MG63 (cell line): ENCODE measurements around the gene P2RX3. TPM values are rescaled to one million over a fixed set of nuclear protein-coding genes. Genes with fewer than 3 reads are reported as not detected.
A peak's percentile ranks its signal among the peaks of the same experiment; 100 is the strongest.

Experiments used
- DNase-seq: peaks from one replicate; pipeline ENCODE4 v3.0.0-alpha.2; 2020
- H3K27me3 ChIP-seq: fragments of 250-450 bp; sonication (Bioruptor Pico); 2 replicates; pipeline ENCODE4 v1.5.1; 2020; ENCODE audit warnings: mild to moderate bottlenecking, moderate library complexity
- H3K36me3 ChIP-seq: fragments of 250-450 bp; sonication (Bioruptor Pico); 2 replicates; pipeline ENCODE4 v1.5.1; 2020; ENCODE audit warnings: mild to moderate bottlenecking, moderate library complexity
- H3K4me3 ChIP-seq: fragments of 250-450 bp; sonication (Bioruptor Pico); 2 replicates; pipeline ENCODE4 v1.5.1; 2020; ENCODE audit warnings: mild to moderate bottlenecking, moderate library complexity
- H3K9me3 ChIP-seq: fragments of 250-450 bp; sonication (Bioruptor Pico); 2 replicates; pipeline ENCODE4 v1.5.1; 2020; ENCODE audit warnings: mild to moderate bottlenecking, moderate library complexity
- total RNA-seq: library from RNA; depleted of rRNA; stranded (reverse); fragments of >200 nt; shearing (Covaris generic); gene quantifications from 2 replicates; pipeline ENCODE4 v1.2.3, GENCODE V29; 2014; ENCODE audit warnings: low replicate concordance

P2RX3 gene
- total RNA-seq, 1 experiment from 2014 or later = not detected

DNA sequence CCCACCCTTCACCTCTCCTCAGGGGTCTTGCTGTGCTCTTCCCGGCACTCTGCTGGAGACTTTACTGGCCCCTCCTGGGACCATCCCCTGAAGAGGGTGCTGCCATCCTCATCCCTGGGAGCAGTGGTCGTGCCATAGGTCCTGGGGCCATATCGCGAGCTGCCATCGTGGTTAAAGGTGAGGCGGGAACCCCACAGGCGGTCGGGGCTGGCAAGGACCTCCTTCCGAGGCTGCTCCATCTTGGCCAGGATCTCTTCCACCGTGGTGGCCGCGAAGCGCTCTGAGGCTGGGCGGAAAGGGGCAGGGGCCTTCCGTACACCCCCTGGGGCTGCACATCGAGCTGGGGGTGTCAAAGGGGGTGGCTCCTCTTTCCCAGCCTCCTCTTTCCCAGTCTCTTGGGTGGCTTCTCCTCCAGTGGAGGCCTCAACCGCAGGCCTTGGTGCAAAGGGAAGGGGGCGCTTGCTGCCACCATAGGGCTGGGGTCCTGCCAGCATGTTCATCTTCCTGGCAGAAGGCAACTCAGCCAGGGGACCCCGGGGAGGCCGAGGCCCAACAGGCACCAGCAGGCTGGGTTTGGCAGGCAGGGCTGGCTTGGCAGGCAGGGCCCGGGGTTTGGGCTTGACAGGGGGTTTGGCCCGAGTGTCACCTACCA, 18.0 kb upstream of the P2RX3 start:
- no peak overlapping the region for H3K4me3 ChIP-seq
- no peak for DNase-seq
- H3K27me3 ChIP-seq = no peaks in the 10 kb centered on the region
- H3K9me3 ChIP-seq = no peaks in the 10 kb centered on the region
- H3K36me3 ChIP-seq = peaks cover 57% of the 10 kb centered on the region

DNA sequence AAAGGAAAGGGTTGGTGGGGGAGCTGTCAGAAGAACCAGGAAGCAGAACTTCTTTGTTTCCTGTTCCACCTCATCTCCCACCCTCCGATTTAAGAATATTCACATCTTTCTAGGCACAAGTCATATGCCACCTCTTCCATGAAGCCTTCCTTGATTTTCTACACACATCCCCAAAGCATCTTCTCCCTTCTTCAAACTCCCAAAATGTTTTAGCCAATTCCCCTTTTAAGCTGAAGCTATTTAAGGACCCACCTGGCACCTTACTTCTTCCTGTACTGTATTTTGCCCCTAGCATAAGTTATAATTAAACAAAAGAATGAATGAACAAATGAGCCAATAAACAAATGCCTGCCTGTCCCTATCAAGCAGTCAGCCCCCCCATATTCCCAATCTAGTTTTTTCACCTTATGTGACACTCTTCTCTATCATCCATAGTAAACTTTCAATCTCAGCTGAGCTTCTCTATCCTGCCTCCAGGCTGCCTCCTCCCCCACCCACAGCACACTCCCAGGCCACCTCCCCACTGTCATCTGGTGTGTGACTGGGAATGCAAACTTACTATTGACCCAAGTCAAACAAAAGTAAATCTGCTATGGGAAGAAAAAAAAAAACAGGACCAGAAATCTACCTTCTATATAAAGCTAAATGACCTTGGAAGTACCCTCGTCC, 17.3 kb upstream of the P2RX3 start:
- Histone ChIP-seq H3K27me3 (no peaks in the 10 kb centered on the region), H3K4me3 (no peak overlapping the region), H3K9me3 (no peaks in the 10 kb centered on the region), H3K36me3 (peaks cover 55% of the 10 kb centered on the region)
- DNase-seq = no peak

DNA sequence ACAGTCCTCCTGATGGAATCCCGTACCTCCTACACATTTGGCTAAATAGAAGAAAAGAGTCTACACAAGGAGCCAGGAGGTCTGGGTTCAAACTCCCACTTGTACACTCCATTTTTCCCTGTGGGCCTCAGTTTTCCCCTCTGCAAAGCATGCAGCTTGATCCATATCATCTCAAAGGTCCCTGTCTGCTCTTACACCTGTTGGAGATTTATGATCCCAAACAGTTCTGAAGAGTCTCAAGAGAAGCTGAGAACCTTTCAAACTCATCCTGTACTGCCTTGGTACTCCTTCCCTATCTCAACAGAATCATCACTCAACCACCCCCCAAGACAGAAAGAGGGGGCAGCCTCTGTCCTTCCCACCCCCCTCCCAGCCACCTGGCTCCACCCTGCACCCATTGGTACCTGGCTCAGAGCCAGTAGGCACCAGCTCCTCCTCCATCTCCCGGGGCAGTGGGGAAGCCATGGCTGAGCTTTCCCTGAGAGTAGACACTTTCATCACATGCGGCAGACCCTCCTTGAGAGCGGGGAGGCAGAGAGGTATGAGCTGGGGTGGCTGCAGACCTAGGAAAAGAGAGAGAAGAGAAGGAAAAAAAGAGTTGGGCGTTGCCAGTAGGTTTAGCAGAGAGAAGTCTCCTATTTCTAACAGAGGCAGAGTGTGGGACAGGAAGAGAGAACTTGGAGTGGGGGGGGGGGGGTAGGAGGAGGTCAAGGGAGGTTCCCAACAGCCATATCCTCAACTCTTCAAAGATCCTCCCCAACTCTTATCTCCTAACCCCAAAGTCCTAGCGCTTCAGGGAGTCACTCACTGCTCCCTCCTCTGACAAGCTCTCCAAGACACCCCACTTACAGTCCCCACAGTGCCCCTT, 16.5 kb upstream of the P2RX3 start:
- Histone ChIP-seq H3K36me3 (peaks cover 52% of the 10 kb centered on the region), H3K9me3 (no peaks in the 10 kb centered on the region), H3K27me3 (no peaks in the 10 kb centered on the region), H3K4me3 (peak overlapping the region; percentile 77)
- DNase-seq = no peak

DNA sequence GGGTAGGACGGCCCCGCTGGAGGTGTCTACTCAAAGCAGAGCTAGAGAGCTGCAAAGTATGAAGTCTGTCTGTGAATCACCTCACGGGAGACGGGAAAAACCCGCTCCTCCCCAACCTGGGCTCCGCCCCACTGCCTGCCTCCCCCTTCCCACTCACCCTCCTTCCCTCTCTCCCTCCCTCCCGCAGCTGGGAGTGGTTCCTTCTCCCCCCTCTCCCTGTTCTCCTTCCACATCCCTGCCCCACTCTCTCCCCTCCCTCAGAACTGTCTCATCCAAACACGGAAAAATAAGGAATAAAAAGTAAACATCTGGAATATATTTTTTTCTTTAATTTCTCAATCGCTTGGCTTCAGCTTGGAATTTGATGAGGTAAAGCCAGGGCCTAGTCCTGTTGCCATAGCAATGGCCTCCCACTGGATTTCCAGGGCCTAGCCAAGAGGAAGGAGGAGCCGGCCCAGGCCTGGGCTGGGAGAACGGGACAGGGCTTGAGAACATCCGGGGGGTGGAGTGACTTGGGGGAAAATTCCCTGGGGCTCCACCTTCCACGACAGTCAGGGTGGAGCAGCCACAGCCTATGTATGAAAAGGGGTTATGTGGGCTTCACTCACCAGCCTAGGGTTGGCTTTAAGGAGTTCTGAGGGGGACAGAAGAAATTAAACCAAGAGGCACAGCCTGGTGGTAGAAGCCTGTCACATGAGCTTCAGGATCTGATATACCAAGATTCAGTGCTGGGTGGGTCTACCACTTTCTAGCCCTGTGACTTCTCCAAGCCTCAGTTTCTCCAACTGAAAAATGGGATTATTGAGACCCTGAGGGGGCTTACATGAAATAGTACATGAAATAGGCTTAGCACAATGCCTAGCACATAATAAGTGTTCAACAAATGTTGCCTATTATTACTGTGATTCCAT, 15.6 kb upstream of the P2RX3 start:
- peak; percentile 95 for DNase-seq
- no peaks in the 10 kb centered on the region for H3K27me3 ChIP-seq

DNA sequence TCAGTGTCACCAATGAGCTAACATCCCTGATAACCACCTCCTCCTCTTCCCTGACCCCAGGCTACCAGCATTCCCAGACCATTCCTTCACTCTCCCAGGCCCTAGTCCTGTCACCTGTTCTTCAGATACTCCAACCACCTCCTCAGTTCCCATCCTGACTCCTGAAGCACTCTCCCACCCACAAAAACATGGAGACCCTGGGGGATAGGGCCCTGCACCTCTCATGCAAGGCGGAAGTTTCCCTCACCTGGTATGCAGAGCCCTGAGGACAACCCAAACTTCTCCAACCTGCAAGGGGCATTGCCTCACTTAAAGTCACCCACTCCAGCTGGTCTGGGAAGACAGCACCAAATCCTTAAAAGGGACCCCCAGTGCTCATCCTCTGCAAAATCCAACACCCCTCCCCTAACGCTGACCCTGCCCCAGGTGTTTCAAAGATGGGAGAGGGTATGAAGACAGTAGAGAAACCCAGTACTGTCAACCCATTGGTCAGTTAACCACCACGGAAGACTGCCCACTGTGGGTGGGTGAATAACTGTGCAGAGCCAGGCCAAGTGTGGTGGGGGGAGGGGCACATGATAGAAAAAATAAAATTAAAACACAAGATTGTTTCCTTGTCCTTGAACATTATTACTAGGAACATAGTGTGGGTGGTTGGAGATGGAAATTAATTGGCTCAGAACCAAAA, 14.8 kb upstream of the P2RX3 start:
- peak; percentile 14 for DNase-seq
- Histone ChIP-seq H3K9me3 (no peaks in the 10 kb centered on the region), H3K36me3 (peaks cover 49% of the 10 kb centered on the region), H3K27me3 (no peaks in the 10 kb centered on the region), H3K4me3 (peak overlapping the region; percentile 77)

More for the DNA sequence above, 15.6 kb upstream of the P2RX3 start:
- no peaks in the 10 kb centered on the region for H3K9me3 ChIP-seq
- peak overlapping the region; percentile 77 for H3K4me3 ChIP-seq
- peaks cover 51% of the 10 kb centered on the region for H3K36me3 ChIP-seq

DNA sequence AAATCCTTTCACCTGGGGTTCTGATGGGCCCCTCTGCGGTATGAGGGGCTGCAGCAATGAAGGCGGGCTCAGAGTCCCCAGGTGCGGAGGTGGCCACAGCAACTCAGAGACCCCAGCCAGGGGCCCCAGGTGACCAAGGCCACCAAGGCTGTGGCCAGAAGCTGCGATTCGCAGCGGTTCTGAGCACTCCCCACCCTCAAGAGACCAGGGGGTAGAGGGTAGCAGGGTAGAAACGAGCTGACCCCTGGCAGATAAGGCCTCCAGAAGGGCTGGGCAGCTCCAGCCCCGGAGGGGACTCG, 14.3 kb upstream of the P2RX3 start:
- Histone ChIP-seq H3K9me3 (no peaks in the 10 kb centered on the region), H3K4me3 (peak overlapping the region; percentile 77), H3K36me3 (peaks cover 50% of the 10 kb centered on the region), H3K27me3 (no peaks in the 10 kb centered on the region)
- no peak for DNase-seq

DNA sequence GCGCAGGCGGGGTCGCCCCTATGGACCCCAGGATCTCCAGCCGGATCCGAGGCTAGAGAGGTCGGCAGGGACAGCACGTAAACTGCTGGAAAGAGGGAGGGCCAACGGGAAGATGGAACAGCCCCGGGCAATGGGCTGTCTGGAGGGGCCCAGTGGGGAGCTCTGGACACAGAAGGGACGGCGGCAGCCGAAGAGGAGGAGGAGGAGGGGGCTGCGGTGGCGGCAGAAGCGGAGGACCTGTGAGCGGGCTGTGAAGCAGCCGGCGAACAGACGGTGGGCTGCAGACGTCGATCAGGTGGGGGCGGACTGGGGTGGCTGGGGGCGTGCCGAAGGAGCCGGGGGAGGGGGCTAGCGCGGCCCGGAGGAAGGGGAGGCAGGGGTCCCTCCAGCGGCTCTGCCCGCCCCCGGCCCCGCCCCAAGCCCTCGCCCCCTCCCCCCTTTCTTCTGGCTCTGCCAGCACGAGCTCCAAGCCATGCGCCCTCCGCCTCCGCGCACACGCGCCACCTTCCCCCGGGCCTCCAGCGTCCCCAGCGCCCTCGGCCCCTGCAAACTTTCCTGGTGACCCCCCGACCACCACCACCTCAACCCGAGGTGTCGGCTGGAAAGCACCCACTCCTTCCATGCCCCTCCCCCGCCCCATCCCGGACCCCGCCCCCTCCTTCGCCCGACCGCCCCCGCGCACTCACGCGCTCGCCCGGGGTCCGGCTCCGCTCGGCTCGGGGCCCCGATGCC, 13.8 kb upstream of the P2RX3 start:
- Histone ChIP-seq H3K9me3 (no peaks in the 10 kb centered on the region), H3K4me3 (peak overlapping the region; percentile 77), H3K27me3 (no peaks in the 10 kb centered on the region), H3K36me3 (peaks cover 52% of the 10 kb centered on the region)
- peak; percentile 50 for DNase-seq

DNA sequence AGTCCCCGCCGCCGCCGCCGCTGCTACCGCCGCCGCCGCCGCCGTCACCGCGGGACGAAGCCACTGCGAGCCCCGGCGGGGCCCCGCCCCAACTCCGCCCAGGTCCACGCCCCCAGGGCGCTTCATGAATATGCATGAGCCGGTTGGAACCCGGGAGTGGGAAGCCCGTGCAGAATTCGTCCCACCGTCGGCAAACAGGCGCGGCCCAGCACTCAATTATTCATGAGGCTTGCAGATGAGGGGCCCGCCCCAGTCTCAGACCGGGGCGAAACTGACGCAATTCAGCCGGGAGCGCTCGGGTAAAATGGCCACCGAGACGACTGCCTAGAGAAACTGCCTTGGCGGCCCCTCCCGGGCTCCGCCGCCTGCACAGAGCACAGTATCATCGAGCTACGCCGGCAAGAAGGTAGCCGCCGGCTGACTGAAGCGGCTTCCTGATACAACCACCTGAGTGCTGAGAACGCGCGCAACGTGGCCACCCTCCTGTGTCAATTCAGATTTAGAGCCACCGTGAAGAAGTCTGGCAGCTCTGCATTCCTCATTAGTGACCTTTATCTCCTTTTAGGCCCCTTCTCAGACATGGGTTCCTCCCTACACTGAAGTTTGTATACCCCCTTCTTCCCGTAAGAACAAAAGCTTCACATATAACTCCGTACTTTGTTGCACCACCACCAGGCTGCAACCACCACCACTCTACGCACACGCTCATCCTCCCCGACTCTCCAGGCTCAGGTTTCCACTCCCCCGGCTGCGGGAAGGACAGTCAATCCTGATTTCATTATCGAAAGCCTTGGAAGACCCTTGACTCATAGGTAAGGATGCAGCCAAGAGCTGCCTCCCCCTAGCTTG, 13.0 kb upstream of the P2RX3 start, which contains the start of gene TNKS1BP1:
Gene TNKS1BP1 (minus strand): TSS at position 67 of the 849 bp plus-strand sequence. CDS start 3,067 bp downstream, outside the sequence.
- Histone ChIP-seq H3K4me3 (peak within 1 kb of the TSS; percentile 77), H3K36me3 (peaks cover 56% of the 10 kb centered on the region), H3K9me3 (no peaks in the 10 kb centered on the region), H3K27me3 (no peaks in the 10 kb centered on the region)
- peak; percentile 97 for DNase-seq

DNA sequence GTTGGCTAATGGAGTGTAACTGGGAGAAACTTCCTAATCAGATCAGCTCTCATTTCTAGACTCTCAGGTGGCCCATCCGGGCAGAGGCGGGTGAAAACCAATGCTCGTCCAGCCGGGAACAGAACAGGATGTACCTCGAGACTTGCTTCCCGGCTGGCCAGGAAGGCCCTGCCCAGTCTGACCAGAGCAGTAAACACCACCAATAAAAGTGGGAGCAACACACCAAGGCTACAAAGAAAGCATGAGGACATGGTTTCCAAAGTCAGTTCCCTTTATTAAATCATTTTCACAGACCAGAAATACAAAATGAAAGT, 12.5 kb upstream of the P2RX3 start:
- peak overlapping the region; percentile 77 for H3K4me3 ChIP-seq
- no peak for DNase-seq
- H3K9me3 ChIP-seq = no peaks in the 10 kb centered on the region
- H3K36me3 ChIP-seq = peaks cover 56% of the 10 kb centered on the region
- H3K27me3 ChIP-seq = no peaks in the 10 kb centered on the region

DNA sequence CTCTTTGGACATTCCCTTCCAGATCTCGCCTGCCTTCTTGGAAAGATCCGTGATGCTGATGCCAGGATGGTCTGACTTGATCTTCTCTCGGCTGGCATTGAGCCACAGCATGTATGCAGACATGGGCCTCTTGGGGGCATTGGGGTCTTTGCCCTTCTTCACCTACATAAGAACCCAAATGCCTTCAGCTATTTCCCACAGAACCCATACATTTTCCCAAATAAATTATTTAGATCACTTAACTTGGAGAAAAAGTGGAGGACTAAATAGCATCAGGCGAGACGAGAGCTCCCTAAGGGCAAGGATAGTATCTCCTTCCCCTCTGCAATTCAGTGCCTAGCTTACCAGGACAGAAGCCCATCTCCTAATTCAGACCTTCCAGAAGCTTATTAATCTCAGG, 10.4 kb upstream of the P2RX3 start:
- DNase-seq = no peak

DNA sequence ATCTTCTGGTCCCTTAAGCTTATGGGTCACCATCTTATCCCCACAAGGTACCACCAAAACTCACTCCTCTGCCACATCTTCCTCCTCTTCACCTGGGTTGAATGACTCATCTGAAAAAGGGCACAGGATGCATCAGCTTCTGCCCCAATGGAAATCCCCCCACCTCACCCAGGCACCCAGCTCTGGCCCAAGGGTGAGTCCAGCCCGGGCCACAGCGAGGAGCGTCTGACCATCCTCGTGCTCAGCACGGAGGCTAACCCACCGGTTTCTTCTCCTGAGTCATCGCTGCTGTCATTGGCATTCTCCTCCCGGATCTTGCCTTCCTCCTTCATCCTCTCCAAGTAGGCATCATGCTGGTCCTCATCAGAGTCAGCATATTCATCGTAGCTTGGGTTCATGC, 8.1 kb upstream of the P2RX3 start:
- DNase-seq = no peak
- no peak overlapping the region for H3K4me3 ChIP-seq
- H3K9me3 ChIP-seq = no peaks in the 10 kb centered on the region
- H3K36me3 ChIP-seq = peaks cover 90% of the 10 kb centered on the region
- H3K27me3 ChIP-seq = no peaks in the 10 kb centered on the region

More for the DNA sequence above, 10.4 kb upstream of the P2RX3 start:
- Histone ChIP-seq H3K27me3 (no peaks in the 10 kb centered on the region), H3K9me3 (no peaks in the 10 kb centered on the region), H3K36me3 (peaks cover 67% of the 10 kb centered on the region), H3K4me3 (no peak overlapping the region)

DNA sequence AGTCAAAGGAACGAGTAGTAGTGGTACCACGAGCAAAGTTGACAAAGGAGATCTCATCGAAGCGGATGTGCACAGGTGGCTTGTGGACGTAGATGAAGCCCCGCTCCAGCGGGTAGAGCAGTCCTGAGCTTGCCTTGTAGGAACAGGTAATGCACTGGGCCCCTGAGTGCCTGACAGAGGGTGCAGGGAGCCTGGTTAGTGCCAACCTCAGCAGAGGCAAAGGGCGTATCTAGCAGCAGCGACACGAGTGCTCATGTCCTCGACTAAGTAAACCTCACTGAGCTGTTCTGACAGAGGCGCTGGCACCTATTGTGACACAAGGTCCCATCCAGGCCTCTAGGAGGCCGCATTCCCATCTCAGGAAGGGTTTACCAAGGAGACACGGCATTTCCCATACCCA, 6.4 kb upstream of the P2RX3 start:
- H3K27me3 ChIP-seq = no peaks in the 10 kb centered on the region
- H3K4me3 ChIP-seq = no peak overlapping the region
- no peaks in the 10 kb centered on the region for H3K9me3 ChIP-seq
- DNase-seq = no peak
- H3K36me3 ChIP-seq = peaks cover 80% of the 10 kb centered on the region

DNA sequence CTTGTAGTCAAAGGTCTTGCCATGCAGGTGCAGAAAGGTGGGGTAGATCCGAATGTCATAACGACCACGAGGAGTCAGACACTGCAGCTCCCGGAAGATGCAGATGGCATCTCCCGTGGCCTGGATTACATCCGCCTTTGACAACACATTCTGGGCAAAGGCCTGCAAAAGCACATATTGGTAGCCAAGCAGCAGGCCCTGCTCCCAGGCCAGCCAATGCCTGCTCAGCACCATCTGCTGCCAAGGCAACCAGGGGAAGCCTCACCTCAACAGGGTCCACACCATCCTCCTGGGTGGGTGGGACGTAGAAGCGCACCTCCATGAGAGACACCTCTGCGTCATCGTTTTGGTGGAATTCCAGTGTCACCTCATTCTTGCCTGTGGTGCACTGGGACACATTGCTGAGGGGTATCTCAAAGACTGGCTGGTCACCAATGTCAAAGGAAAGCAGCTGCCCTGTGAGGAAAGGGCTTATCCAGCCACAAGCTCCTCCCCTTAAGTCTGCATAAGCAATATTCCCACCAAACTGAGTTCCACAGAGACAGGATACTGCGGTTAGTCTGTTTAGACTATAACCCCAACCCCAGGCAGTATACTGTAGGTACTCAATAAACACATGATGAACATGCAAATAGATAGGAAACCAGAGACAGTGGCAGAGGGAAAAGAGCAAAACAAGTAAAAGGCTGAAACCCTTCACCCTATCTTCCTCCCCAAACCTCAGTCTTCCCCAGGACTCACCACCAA, 5.3 kb upstream of the P2RX3 start:
- no peak for DNase-seq
- Histone ChIP-seq H3K4me3 (no peak overlapping the region), H3K36me3 (peaks cover 70% of the 10 kb centered on the region), H3K27me3 (no peaks in the 10 kb centered on the region), H3K9me3 (no peaks in the 10 kb centered on the region)

DNA sequence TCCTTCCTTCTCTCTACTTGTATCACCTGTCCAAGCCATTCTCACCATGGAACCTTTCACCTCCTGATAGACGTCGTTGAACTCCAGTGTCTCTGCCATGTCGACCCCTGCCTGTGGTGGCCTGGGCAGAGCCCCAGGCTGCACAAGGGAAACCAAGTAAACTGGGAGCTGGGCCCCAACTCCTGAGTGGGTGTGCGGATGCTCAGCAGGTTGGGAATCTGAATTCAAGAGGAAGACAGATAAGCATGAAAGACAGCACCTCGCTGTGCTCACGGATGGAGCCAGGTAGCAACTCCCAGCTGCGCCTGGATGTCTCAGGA, 3.2 kb upstream of the P2RX3 start:
- no peaks in the 10 kb centered on the region for H3K9me3 ChIP-seq
- DNase-seq = no peak
- H3K36me3 ChIP-seq = peaks cover 51% of the 10 kb centered on the region
- H3K4me3 ChIP-seq = peak overlapping the region; percentile 66
- H3K27me3 ChIP-seq = no peaks in the 10 kb centered on the region
